Upper lobe of right lung (tissue), 1 donor: Measurements from ENCODE around the gene GPR18. TPM values are rescaled to one million over a fixed set of nuclear protein-coding genes. Genes with fewer than 3 reads are reported as not detected.
"Not testable (repeated sequence)": the region's sequence is repeated elsewhere in the genome, so short reads cannot be mapped to it uniquely, and the experiment has no call there.

Source experiments
- ATAC-seq: fragments of 200-7000 bp; cut with Tn5 transposase; one replicate; pipeline ENCODE4 v1.9.1; 2020; ENCODE audit warnings: mild to moderate bottlenecking, moderate library complexity
- DNase-seq: peaks from one replicate; pipeline ENCODE4 v3.0.0-alpha.2; 2020
- H3K27ac ChIP-seq: fragments of 200-600 bp; one replicate; pipeline ENCODE4 v1.8.0; 2022
- H3K27me3 ChIP-seq: fragments of 200-600 bp; one replicate; pipeline ENCODE4 v1.8.0; 2022; ENCODE audit warnings: mild to moderate bottlenecking
- H3K36me3 ChIP-seq: fragments of 200-600 bp; one replicate; pipeline ENCODE4 v1.8.0; 2022
- H3K4me1 ChIP-seq: fragments of 200-600 bp; one replicate; pipeline ENCODE4 v1.8.0; 2022
- H3K4me3 ChIP-seq: fragments of 200-600 bp; one replicate; pipeline ENCODE4 v1.8.0; 2022; ENCODE audit warnings: mild to moderate bottlenecking
- H3K9me3 ChIP-seq: fragments of 200-600 bp; one replicate; pipeline ENCODE4 v1.8.0; 2022
- CTCF ChIP-seq: fragments of 200-600 bp; IDR thresholded peaks from one replicate; pipeline ENCODE4 v1.8.0; 2022; ENCODE audit warnings: antibody characterized with exemption
- intact Hi-C: fragments of 100-400 bp; cut with DNase I; formaldehyde crosslinking; loops from one replicate; pipeline ENCODE4 v1.11.0; 2022
- total RNA-seq: library from RNA; stranded (reverse); fragmentation: NEBNext Ultra II Directional; extraction: Animal tissue kit (Norgen Biotek cat#: 25700); gene quantifications from one replicate; pipeline ENCODE4 v1.2.1, GENCODE V29; 2021
- donor health status: DM: no; HTN: yes; CAD: no; lungs with severe emphysema.

GPR18 gene
- total RNA-seq, 1 donor from 2014 or later: 0.58 TPM

- no peaks in the 10 kb centered on the region for H3K27me3 ChIP-seq
- TF ChIP-seq CTCF: no peak
- H3K36me3 ChIP-seq: peaks cover 5% of the 10 kb centered on the region
- H3K4me1 ChIP-seq: no peaks in the 10 kb centered on the region
- DNase-seq: no peak
- no peaks in the 10 kb centered on the region for H3K9me3 ChIP-seq
- ATAC-seq: no peak
- intact Hi-C loops: no loop called here
- H3K4me3 ChIP-seq: no peak overlapping the region
- H3K27ac ChIP-seq: no peak overlapping the region
Observed at GRCh38 chr13:99256283-99256682, 1.9 kb downstream of the GPR18 start.

- no peak for ATAC-seq
- Histone ChIP-seq H3K36me3 (peaks cover 5% of the 10 kb centered on the region), H3K27me3 (no peaks in the 10 kb centered on the region), H3K27ac (no peak overlapping the region), H3K4me3 (no peak overlapping the region), H3K4me1 (no peaks in the 10 kb centered on the region), H3K9me3 (no peaks in the 10 kb centered on the region)
- DNase-seq: no peak
- no peak for TF ChIP-seq CTCF
- intact Hi-C loops: no loop called here
Observed at GRCh38 chr13:99255271-99255670, 2.9 kb downstream of the GPR18 start.

GRCh38 chr13:99254830-99255229 lies 3.3 kb downstream of the GPR18 start:
- no peak overlapping the region for H3K4me3 ChIP-seq

GRCh38 chr13:99251921-99252320 lies 6.3 kb downstream of the GPR18 start:
- Histone ChIP-seq H3K4me1 (no peaks in the 10 kb centered on the region), H3K27ac (no peak overlapping the region), H3K27me3 (no peaks in the 10 kb centered on the region), H3K36me3 (peaks cover 5% of the 10 kb centered on the region), H3K4me3 (no peak overlapping the region), H3K9me3 (no peaks in the 10 kb centered on the region)
- ATAC-seq (peak; percentile 54), DNase-seq (no peak)
- intact Hi-C loops: no loop called here
- no peak for TF ChIP-seq CTCF

More at GRCh38 chr13:99254830-99255229, 3.3 kb downstream of the GPR18 start:
- H3K9me3 ChIP-seq: no peaks in the 10 kb centered on the region
- intact Hi-C loops: no loop called here
- no peak for TF ChIP-seq CTCF
- no peaks in the 10 kb centered on the region for H3K27me3 ChIP-seq
- no peak overlapping the region for H3K27ac ChIP-seq
- H3K36me3 ChIP-seq: peaks cover 5% of the 10 kb centered on the region
- ATAC-seq (no peak), DNase-seq (no peak)
- no peaks in the 10 kb centered on the region for H3K4me1 ChIP-seq

- no peaks in the 10 kb centered on the region for H3K4me1 ChIP-seq
- intact Hi-C loops: no loop called here
- H3K27ac ChIP-seq: no peak overlapping the region
- no peak for TF ChIP-seq CTCF
- H3K36me3 ChIP-seq: peaks cover 7% of the 10 kb centered on the region
- H3K27me3 ChIP-seq: no peaks in the 10 kb centered on the region
- DNase-seq (no peak), ATAC-seq (no peak)
- H3K9me3 ChIP-seq: no peaks in the 10 kb centered on the region
- H3K4me3 ChIP-seq: no peak overlapping the region
Observed at GRCh38 chr13:99250982-99251825, 7.0 kb downstream of the GPR18 start.

- intact Hi-C loops, H3K27ac ChIP-seq, H3K4me1 ChIP-seq, DNase-seq, H3K4me3 ChIP-seq, H3K27me3 ChIP-seq, H3K9me3 ChIP-seq, ATAC-seq: not testable (repeated sequence)
- H3K36me3 ChIP-seq: peaks cover 17% of the 10 kb centered on the region
Observed at GRCh38 chr13:99249606-99250005, 8.6 kb downstream of the GPR18 start.

- peaks cover 21% of the 10 kb centered on the region for H3K36me3 ChIP-seq
- intact Hi-C loops, H3K9me3 ChIP-seq, H3K4me3 ChIP-seq, H3K27ac ChIP-seq, H3K27me3 ChIP-seq, DNase-seq, H3K4me1 ChIP-seq, ATAC-seq: not testable (repeated sequence)
Observed at GRCh38 chr13:99249178-99249577, 9.0 kb downstream of the GPR18 start.
